ENCODE results near the gene IGSF9B.
"Not testable (repeated sequence)": the region's sequence is repeated elsewhere in the genome, so short reads cannot be mapped to it uniquely, and the experiment has no call there.

The IGSF9B gene

GRCh38 chr11:133956650-133957633, at the start of gene IGSF9B:
IGSF9B (minus strand) TSS chr11:133956968; CDS start chr11:133956754, 214 bp downstream.
- peak; percentile 87 for DNase-seq

- no peak for DNase-seq
Measured at GRCh38 chr11:134004496-134005172, 47.9 kb upstream of the IGSF9B start.

GRCh38 chr11:134003792-134004495, 47.2 kb upstream of the IGSF9B start:
- no peak for DNase-seq

GRCh38 chr11:134002819-134003218, 46.1 kb upstream of the IGSF9B start:
- DNase-seq: not testable (repeated sequence)

GRCh38 chr11:134002338-134002737, 45.6 kb upstream of the IGSF9B start:
- not testable (repeated sequence) for DNase-seq

GRCh38 chr11:134001596-134001995, 44.8 kb upstream of the IGSF9B start:
- DNase-seq: no peak

GRCh38 chr11:134001088-134001487, 44.3 kb upstream of the IGSF9B start:
- DNase-seq: no peak

GRCh38 chr11:133999355-133999754, 42.6 kb upstream of the IGSF9B start:
- DNase-seq: no peak

GRCh38 chr11:133997554-133997953, 40.8 kb upstream of the IGSF9B start:
- no peak for DNase-seq

- DNase-seq: no peak
Measured at GRCh38 chr11:133996671-133997070, 39.9 kb upstream of the IGSF9B start.

- DNase-seq: no peak
Measured at GRCh38 chr11:133995066-133995465, 38.3 kb upstream of the IGSF9B start.

GRCh38 chr11:133993921-133994320, 37.2 kb upstream of the IGSF9B start:
- DNase-seq: no peak

- no peak for DNase-seq
Measured at GRCh38 chr11:133993107-133993506, 36.3 kb upstream of the IGSF9B start.

- no peak for DNase-seq
Measured at GRCh38 chr11:133992121-133992520, 35.4 kb upstream of the IGSF9B start.

- DNase-seq: no peak
Measured at GRCh38 chr11:133991101-133991500, 34.3 kb upstream of the IGSF9B start.

- no peak for DNase-seq
Measured at GRCh38 chr11:133990501-133990900, 33.7 kb upstream of the IGSF9B start.

- no peak for DNase-seq
Measured at GRCh38 chr11:133988686-133989410, 32.1 kb upstream of the IGSF9B start.

GRCh38 chr11:133987171-133987570, 30.4 kb upstream of the IGSF9B start:
- DNase-seq: no peak

GRCh38 chr11:133985981-133986944, 29.5 kb upstream of the IGSF9B start:
- no peak for DNase-seq

GRCh38 chr11:133984828-133985227, 28.1 kb upstream of the IGSF9B start:
- DNase-seq: no peak

GRCh38 chr11:133983660-133984316, 27.0 kb upstream of the IGSF9B start:
- DNase-seq: no peak
